PC-3 (cell line): ENCODE results near the gene ITK. TPM values are rescaled to one million over a fixed set of nuclear protein-coding genes. Genes with fewer than 3 reads are reported as not detected.

Experiments used
- ATAC-seq: fragments of 200-7000 bp; cut with Tn5 transposase; 2 replicates; pipeline ENCODE4 v1.9.1; 2020; ENCODE audit warnings: mild to moderate bottlenecking, moderate library complexity
- BruUV-seq: library from RNA; stranded (reverse); fragments of 400-500 nt; replicated peaks from 2 replicates; lab custom pipeline; 2021; lab: Mats Ljungman, UMichigan
- CTCF ChIA-PET: fragments of 300-600 bp; sonication (Branson Sonifier 250); formaldehyde crosslinking; loops from one replicate; lab custom pipeline; 2022; ENCODE audit warnings: antibody characterized with exemption; lab: Charles Lee
- POLR2A ChIA-PET: fragments of 300-600 bp; sonication (Branson Sonifier 250); formaldehyde crosslinking; loops from one replicate; lab custom pipeline; 2022; ENCODE audit warnings: antibody characterized with exemption; ENCODE audit not compliant: unreplicated experiment; lab: Charles Lee
- DNase-seq: peaks from one replicate; pipeline ENCODE4 v3.0.0-alpha.2; 2015
- H2AFZ ChIP-seq: fragments of 300-600 bp; sonication (generic); 2 replicates; pipeline ENCODE4 v1.6.0; 2016; ENCODE audit warnings: antibody characterized with exemption, low read length
- H3F3A ChIP-seq: fragments of 300-600 bp; sonication (generic); one replicate; pipeline ENCODE4 v1.6.0; 2017; ENCODE audit warnings: antibody characterized with exemption, low read length, control low read depth, mild to moderate bottlenecking; ENCODE audit not compliant: unreplicated experiment
- H3K27ac ChIP-seq: fragments of 300-600 bp; sonication (generic); 2 replicates; pipeline ENCODE4 v1.5.1; 2016; ENCODE audit warnings: mild to moderate bottlenecking, low read length
- H3K27me3 ChIP-seq: fragments of 300-600 bp; sonication (generic); 2 replicates; pipeline ENCODE4 v1.6.1; 2016; ENCODE audit warnings: low read length, mixed read lengths
- H3K36me3 ChIP-seq: fragments of 300-600 bp; sonication (generic); 2 replicates; pipeline ENCODE4 v1.6.1; 2016; ENCODE audit warnings: low read depth, mixed run types, low read length, mixed read lengths
- H3K4me1 ChIP-seq: fragments of 300-600 bp; sonication (generic); 2 replicates; pipeline ENCODE4 v1.5.1; 2016; ENCODE audit warnings: low read length; ENCODE audit not compliant: insufficient read depth
- H3K4me2 ChIP-seq: fragments of 300-600 bp; sonication (generic); 2 replicates; pipeline ENCODE4 v1.6.0; 2016; ENCODE audit warnings: low read length
- H3K4me3 ChIP-seq: fragments of 300-600 bp; sonication (generic); 2 replicates; pipeline ENCODE4 v1.5.1; 2016; ENCODE audit warnings: mild to moderate bottlenecking, low read length, mixed read lengths
- H3K79me2 ChIP-seq: fragments of 300-600 bp; sonication (generic); 2 replicates; pipeline ENCODE4 v1.6.1; 2017; ENCODE audit warnings: low read length, mixed read lengths
- H3K9ac ChIP-seq: fragments of 300-600 bp; sonication (generic); 2 replicates; pipeline ENCODE4 v1.6.0; 2016; ENCODE audit warnings: mild to moderate bottlenecking, low read length
- H3K9me2 ChIP-seq: fragments of 300-600 bp; sonication (generic); replicated peaks from 2 replicates; pipeline ENCODE4 v1.6.1; 2016; ENCODE audit warnings: mixed run types, low read length, mixed read lengths
- H3K9me3 ChIP-seq: fragments of 300-600 bp; sonication (generic); 2 replicates; pipeline ENCODE4 v1.6.1; 2016; ENCODE audit warnings: low read length, mixed read lengths
- H4K20me1 ChIP-seq: fragments of 300-600 bp; sonication (generic); 2 replicates; pipeline ENCODE4 v1.6.1; 2016; ENCODE audit warnings: low read length, mixed read lengths
- CTCF ChIP-seq: fragments of 300-600 bp; sonication (generic); conservative IDR thresholded peaks from 2 replicates; pipeline ENCODE4 v1.5.1; 2017; ENCODE audit warnings: antibody characterized with exemption, low read depth, mild to moderate bottlenecking, low read length
- EZH2 ChIP-seq: fragments of 300-600 bp; sonication (generic); IDR thresholded peaks from one replicate; pipeline ENCODE4 v1.6.1; 2017; ENCODE audit warnings: antibody characterized with exemption, mild to moderate bottlenecking, low read length; ENCODE audit not compliant: unreplicated experiment
- EZH2phosphoT487 ChIP-seq: fragments of 300-600 bp; sonication (generic); IDR thresholded peaks from 2 replicates; pipeline ENCODE4 v1.6.1; 2018; ENCODE audit warnings: mild to moderate bottlenecking, antibody characterized with exemption, low read length, borderline replicate concordance
- intact Hi-C: fragments of 100-400 bp; cut with micrococcal nuclease; formaldehyde crosslinking; loops from 2 replicates; pipeline ENCODE4 v1.9.0; 2023
- total RNA-seq: library from RNA; depleted of rRNA; stranded (reverse); fragments of >200 nt; gene quantifications from 2 replicates; pipeline ENCODE4 v1.2.3, GENCODE V29; 2014

Gene ITK
- total RNA-seq, 1 experiment from 2014 or later = 0.69 TPM

GRCh38 chr5:157167214-157167621, 13.4 kb upstream of the ITK start:
- Histone ChIP-seq H3K36me3 (no peaks in the 10 kb centered on the region), H3K27ac (no peak overlapping the region), H3K9ac (no peak overlapping the region), H3K4me1 (no peaks in the 10 kb centered on the region), H2AFZ (no peak overlapping the region), H3K27me3 (peaks cover 85% of the 10 kb centered on the region), H3K4me3 (no peak overlapping the region), H3F3A (no peaks in the 10 kb centered on the region), H3K79me2 (no peaks in the 10 kb centered on the region), H3K9me3 (no peaks in the 10 kb centered on the region), H3K9me2 (no peaks in the 10 kb centered on the region), H3K4me2 (no peak overlapping the region), H4K20me1 (no peaks in the 10 kb centered on the region)
- DNase-seq (no peak), ATAC-seq (no peak)
- ChIA-PET POLR2A (no interaction called here), CTCF (no interaction called here)
- BruUV-seq = no TSS peak
- intact Hi-C loops = no loop called here
- TF ChIP-seq EZH2phosphoT487 (no peak), CTCF (no peak), EZH2 (no peak)

- H4K20me1 ChIP-seq = no peaks in the 10 kb centered on the region
- no TSS peak for BruUV-seq
- ChIA-PET CTCF (no interaction called here), POLR2A (no interaction called here)
- no peak for TF ChIP-seq EZH2
- no peak for TF ChIP-seq EZH2phosphoT487
- TF ChIP-seq CTCF = no peak
- no peak overlapping the region for H3K27ac ChIP-seq
- H3K4me1 ChIP-seq = no peaks in the 10 kb centered on the region
- no peaks in the 10 kb centered on the region for H3K9me3 ChIP-seq
- H3K9ac ChIP-seq = no peak overlapping the region
- no peaks in the 10 kb centered on the region for H3K36me3 ChIP-seq
- H3K9me2 ChIP-seq = no peaks in the 10 kb centered on the region
- no peaks in the 10 kb centered on the region for H3K79me2 ChIP-seq
- intact Hi-C loops = no loop called here
- H3K27me3 ChIP-seq = peaks cover 78% of the 10 kb centered on the region
- no peak overlapping the region for H2AFZ ChIP-seq
- H3F3A ChIP-seq = no peaks in the 10 kb centered on the region
- ATAC-seq (no peak), DNase-seq (no peak)
- no peak overlapping the region for H3K4me3 ChIP-seq
- no peak overlapping the region for H3K4me2 ChIP-seq
These were observed 12.4 kb upstream of the ITK start for GRCh38 chr5:157168286-157168685.

- intact Hi-C loops = no loop called here
- no peak for ATAC-seq
- Histone ChIP-seq H3K4me2 (no peak overlapping the region), H3K4me3 (no peak overlapping the region), H3K4me1 (no peaks in the 10 kb centered on the region), H3K9me2 (no peaks in the 10 kb centered on the region), H3K79me2 (no peaks in the 10 kb centered on the region), H3K27ac (no peak overlapping the region), H3K36me3 (no peaks in the 10 kb centered on the region), H3F3A (no peaks in the 10 kb centered on the region), H4K20me1 (no peaks in the 10 kb centered on the region), H3K9me3 (no peaks in the 10 kb centered on the region), H3K27me3 (peaks cover 55% of the 10 kb centered on the region), H2AFZ (no peak overlapping the region), H3K9ac (no peak overlapping the region)
- no peak for DNase-seq
- CTCF ChIA-PET = no interaction called here
- TF ChIP-seq CTCF = no peak
- TF ChIP-seq EZH2phosphoT487 = no peak
- no TSS peak for BruUV-seq
- POLR2A ChIA-PET = no interaction called here
These were observed 8.2 kb upstream of the ITK start for GRCh38 chr5:157172403-157172802.
